ENCODE measurements around the gene EPC2.
A peak's percentile ranks its signal among the peaks of the same experiment; 100 is the strongest.

The EPC2 gene

DNA sequence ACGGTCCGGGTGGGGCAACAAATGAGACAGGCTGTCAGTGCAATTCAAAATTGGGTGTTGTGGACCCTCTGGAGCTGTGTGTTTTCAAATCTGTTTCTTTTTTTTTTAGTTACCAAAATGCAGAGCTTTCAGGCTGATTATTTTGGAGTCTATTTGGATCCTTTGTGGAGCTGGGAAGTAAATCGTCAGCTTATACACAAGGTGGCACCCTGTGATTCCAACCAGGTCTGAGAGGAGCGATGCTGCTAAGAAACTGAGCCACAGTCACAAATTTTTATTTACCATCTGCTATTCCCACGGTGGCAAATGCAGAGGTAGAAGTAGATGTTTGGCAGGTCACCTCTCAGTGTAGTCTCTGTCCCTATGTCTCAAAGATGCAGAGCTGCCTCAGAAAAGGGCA, 3.8 kb upstream of the EPC2 start:
- TF ChIP-seq, protein P1, sequence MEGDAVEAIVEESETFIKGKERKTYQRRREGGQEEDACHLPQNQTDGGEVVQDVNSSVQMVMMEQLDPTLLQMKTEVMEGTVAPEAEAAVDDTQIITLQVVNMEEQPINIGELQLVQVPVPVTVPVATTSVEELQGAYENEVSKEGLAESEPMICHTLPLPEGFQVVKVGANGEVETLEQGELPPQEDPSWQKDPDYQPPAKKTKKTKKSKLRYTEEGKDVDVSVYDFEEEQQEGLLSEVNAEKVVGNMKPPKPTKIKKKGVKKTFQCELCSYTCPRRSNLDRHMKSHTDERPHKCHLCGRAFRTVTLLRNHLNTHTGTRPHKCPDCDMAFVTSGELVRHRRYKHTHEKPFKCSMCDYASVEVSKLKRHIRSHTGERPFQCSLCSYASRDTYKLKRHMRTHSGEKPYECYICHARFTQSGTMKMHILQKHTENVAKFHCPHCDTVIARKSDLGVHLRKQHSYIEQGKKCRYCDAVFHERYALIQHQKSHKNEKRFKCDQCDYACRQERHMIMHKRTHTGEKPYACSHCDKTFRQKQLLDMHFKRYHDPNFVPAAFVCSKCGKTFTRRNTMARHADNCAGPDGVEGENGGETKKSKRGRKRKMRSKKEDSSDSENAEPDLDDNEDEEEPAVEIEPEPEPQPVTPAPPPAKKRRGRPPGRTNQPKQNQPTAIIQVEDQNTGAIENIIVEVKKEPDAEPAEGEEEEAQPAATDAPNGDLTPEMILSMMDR (conservative IDR thresholded peaks at IDR 0.05; ENCODE audit: low read depth, low read length): peak; percentile 48
- DNase-seq (ENCODE audit: low read depth): peak; percentile 60

DNA sequence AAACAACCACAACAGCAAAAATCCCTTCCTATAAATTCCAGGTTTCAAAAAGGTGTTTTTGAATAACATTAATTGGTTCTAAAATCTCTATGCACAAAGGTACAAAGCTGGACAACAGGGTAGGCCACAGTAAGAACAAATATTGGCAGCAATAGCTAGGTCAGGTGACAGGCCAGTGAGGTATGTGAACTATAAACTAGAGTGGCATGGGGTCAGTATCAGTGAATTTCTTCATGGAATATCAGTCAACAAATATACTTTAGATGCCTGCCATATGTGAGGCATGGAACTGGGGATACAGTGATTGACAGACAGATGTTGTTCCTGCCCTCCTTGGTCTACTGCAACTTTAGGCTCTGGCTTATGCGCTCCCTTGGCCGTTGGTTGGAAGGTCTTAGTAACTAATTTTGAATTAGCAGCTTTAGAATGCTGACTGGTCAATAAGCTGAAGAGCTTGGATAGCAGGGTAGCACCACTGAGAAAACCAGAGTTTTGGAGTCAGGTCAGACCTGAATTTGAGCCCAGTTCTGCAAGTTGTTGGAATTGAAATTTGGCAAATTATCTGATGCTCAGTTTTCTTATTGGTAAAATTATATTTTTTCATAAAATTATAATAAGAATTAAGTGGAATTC, 2.3 kb upstream of the EPC2 start:
- TF ChIP-seq, protein P1 (conservative IDR thresholded peaks at IDR 0.05; ENCODE audit: low read depth, low read length): no peak
- no peak for DNase-seq (ENCODE audit: low read depth)

More for the DNA sequence above, 3.8 kb upstream of the EPC2 start:
- H3K4me3 ChIP-seq (ENCODE audit: low read depth, low read length): no peak overlapping the region

DNA sequence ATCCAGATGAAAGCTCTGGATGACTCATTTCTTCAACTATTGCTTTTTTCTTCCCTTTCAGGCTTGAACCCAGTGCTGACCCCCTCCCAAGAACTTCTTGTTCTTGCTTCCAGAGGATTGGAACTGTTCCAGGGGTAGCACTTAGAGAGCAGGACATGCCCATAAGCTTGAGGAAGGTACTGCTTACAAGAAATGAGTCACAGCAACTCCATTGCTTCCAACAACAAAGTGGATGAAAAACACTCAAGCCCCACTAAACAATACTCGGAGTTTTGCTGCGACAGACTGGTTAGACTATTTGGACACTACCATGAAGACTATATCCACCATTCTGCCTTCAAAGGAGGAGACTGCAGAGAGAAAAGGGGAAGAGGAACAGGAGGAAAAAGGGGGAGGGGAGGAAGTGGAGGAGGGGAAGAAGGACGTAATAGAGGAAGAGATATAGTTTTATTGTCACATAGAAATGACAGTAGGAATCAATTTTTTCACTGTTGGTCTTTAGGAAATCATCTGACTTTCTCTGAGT, 1.6 kb upstream of the EPC2 start:
- H3K4me3 ChIP-seq (ENCODE audit: low read depth, low read length): peak overlapping the region; percentile 5
- TF ChIP-seq, protein P1 (conservative IDR thresholded peaks at IDR 0.05; ENCODE audit: low read depth, low read length): no peak
- DNase-seq (ENCODE audit: low read depth): peak; percentile 95

More for the DNA sequence above, 2.3 kb upstream of the EPC2 start:
- H3K4me3 ChIP-seq (ENCODE audit: low read depth, low read length): no peak overlapping the region

DNA sequence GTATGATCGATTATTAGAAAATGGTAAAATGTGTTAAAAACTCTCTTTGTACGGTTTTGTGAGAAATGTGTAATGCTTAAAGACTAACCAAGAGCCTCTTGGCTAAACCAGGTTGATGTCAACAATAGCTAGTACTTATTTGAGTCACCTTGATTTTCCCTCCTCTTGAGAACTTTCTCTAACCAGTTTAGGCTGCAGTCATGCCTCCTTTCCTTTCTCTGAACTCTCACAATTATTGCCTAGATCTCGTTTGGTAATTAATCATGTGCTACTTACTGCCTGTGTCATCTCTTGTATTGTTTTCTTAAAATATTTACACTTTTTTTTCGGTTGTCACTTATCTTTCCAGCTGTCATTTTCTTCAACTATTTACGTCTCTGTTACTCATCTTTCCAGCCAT, 1.1 kb upstream of the EPC2 start:
- no peak for DNase-seq (ENCODE audit: low read depth)

DNA sequence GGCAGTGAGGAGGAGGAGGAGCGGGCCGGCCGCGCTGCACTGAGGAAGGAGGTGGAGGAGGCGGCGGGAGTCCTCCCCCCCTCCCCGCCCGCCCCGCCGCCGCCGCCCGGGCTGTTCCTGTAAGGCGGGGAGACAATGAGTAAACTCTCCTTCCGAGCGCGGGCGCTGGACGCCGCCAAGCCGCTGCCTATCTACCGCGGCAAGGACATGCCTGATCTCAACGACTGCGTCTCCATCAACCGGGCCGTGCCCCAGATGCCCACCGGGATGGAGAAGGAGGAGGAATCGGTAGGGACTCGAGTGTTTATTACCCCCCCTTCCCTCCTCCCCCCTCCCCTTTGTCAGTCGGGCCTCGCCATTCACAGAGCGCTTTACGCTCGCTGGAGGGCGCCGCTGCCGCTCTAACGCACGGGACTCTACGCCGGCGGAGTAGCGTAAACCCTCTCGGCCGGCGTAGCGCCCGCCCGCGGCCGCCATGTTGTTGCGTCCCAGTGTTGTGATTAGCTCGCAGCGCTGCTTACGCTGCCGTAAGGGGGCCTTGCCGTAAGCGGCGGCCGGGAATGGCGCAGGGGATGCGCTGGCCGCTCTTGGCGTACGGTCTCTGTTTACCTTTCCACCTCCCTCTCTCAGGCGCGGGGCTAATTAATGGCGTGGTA, 460 bp downstream of the EPC2 start:
- TF ChIP-seq, protein P1 (conservative IDR thresholded peaks at IDR 0.05; ENCODE audit: low read depth, low read length): peak; percentile 61
- peak overlapping the region; percentile 92 for H3K4me3 ChIP-seq (ENCODE audit: low read depth, low read length)
- peak; percentile 92 for DNase-seq (ENCODE audit: low read depth)

More for the DNA sequence above, 1.1 kb upstream of the EPC2 start:
- peak overlapping the region; percentile 20 for H3K4me3 ChIP-seq (ENCODE audit: low read depth, low read length)
- TF ChIP-seq, protein P1 (conservative IDR thresholded peaks at IDR 0.05; ENCODE audit: low read depth, low read length): no peak

DNA sequence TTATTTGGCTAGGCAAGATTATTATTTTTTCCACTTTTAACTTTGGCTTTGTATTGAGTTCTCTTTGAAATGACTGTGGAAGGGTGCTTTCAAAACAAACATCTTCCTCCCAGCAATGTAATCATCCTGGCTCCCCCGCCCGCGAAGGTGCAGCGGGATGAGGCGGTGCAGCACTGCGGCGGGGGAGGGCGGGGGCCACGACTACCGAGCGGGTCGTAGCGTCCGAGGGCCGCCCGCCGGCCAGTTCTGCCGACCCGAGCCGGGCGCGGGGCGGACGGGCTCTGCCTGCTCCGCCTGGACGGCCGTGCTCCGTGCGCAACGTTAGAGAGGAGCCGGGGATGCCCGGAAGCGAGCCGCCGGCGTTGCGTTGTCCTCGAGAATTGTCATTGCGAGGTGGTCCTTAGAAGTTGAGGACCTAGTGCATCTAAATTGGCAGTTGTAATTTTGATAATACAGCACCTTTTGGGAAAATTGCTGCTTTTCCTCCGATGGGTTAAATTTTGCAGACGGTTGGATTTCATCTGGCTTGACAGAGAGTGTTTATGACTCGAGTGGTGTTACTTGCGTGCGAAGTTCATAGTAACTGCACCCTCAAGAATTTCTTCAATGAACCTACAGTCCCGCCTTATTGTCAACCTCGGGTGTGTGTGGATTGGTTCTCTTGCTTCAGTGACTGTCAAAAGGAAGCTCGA, 1.1 kb downstream of the EPC2 start:
- peak; percentile 94 for DNase-seq (ENCODE audit: low read depth)
- H3K4me3 ChIP-seq (ENCODE audit: low read depth, low read length): peak overlapping the region; percentile 92
- TF ChIP-seq, protein P1 (conservative IDR thresholded peaks at IDR 0.05; ENCODE audit: low read depth, low read length): no peak
